Measurements from ENCODE around the gene FBXO42.

DNA sequence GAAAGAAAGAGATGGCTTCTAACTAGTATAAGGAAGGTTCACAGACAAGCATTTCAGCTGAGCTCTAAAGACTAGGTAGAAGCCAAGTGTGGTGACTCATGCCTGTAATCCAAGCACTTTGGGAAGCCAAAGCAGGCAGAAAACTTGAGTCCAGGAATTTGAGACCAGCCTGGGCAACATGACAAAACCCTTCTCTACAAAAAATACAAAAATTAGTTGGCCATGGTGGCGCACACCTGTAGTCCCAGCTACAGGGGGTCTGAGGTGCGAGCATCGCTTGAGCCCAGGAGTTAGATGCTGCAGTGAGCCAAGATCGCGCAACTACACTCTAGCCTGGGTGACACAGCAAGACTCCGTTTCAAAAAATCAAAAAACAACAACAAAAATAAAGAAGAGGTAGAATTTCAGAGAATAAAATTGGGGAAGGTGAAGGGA is 27.8 kb downstream of the FBXO42 start:
- TF ChIP-seq POLR2AphosphoS5 (IDR thresholded peaks at IDR 0.05; ENCODE audit: low read depth, low read length), result no peak
- no peak for TF ChIP-seq POLR2A (IDR thresholded peaks at IDR 0.05; ENCODE audit: low read depth, low read length)
- no peak for TF ChIP-seq TAF1 (IDR thresholded peaks at IDR 0.05; ENCODE audit: borderline replicate concordance, low read depth, low read length)

All from GM12892 (cell line).